GM18951 (cell line): ENCODE data around the gene ADGRD1.

Experiments used
- POLR2A ChIP-seq: IDR thresholded peaks from 4 replicates; pipeline ENCODE4 v1.6.1; 2011; ENCODE audit warnings: mild to moderate bottlenecking; ENCODE audit not compliant: insufficient read length, insufficient read depth; ENCODE audit errors: extremely low read depth
- in situ Hi-C: fragments of 300-500 bp; cut with MboI; formaldehyde crosslinking; loops from one replicate; pipeline ENCODE4 v1.12.0; 2022; ENCODE audit warnings: low sequenced_read_pairs, mixed read lengths, inconsistent platforms; ENCODE audit not compliant: unreplicated experiment

ADGRD1 gene

GRCh38 chr12:131177599-131177998 is 223.9 kb downstream of the ADGRD1 start:
- TF ChIP-seq POLR2A = no peak
- in situ Hi-C loops = no loop called here

DNA sequence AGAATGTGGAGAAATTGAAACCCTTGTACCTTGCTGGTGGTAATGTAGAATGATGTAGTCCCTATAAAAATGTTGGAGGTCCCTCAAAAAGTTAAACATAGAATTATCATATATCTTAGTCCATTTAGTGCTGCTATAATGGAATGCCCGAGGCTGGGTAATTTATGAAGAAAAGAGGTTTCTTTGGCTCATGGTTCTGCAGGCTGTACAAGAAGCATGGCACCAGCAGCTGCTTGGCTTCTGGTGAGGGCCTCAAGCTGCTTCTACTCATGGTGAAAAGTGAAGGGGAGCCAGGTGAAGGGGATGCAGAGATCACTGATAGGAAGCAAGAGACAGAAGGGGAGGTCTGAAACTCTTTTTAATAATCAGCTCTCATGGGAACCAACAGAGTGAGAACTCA is 233.9 kb downstream of the ADGRD1 start:
- in situ Hi-C loops = no loop called here
- TF ChIP-seq POLR2A = no peak

- TF ChIP-seq POLR2A = no peak
- in situ Hi-C loops = no loop called here
Observed at GRCh38 chr12:131188131-131189050, 234.7 kb downstream of the ADGRD1 start.

DNA sequence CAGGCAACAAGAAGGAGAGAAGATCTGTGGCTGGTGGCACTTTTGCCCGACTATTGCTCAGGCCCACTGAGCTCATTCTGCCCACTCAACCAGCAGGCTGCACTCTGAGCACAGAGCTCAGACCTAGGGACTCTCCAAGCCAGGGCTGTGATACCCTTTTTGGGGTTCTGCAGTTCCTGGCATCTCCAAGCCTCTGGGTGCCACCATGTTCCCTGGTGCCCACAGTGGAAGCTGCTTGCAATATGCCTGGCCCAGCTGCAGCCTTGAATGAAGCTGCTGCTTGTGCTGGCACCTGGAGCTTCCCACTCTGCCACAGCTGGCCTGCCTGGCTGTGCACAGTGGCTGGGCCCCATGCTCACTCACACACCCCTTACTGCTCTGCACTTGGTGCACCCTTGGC is 236.1 kb downstream of the ADGRD1 start:
- TF ChIP-seq POLR2A = no peak
- in situ Hi-C loops = no loop called here

- in situ Hi-C loops = no loop called here
- no peak for TF ChIP-seq POLR2A
Observed at GRCh38 chr12:131190965-131191364, 237.3 kb downstream of the ADGRD1 start.
